ENCODE measurements around the gene SIAE. TPM values are rescaled to one million over a fixed set of nuclear protein-coding genes. Genes with fewer than 3 reads are reported as not detected.

The SIAE gene
- total and polyA plus RNA-seq, 4 donors, result 6.4 to 33.9 (median 11.3) TPM

DNA sequence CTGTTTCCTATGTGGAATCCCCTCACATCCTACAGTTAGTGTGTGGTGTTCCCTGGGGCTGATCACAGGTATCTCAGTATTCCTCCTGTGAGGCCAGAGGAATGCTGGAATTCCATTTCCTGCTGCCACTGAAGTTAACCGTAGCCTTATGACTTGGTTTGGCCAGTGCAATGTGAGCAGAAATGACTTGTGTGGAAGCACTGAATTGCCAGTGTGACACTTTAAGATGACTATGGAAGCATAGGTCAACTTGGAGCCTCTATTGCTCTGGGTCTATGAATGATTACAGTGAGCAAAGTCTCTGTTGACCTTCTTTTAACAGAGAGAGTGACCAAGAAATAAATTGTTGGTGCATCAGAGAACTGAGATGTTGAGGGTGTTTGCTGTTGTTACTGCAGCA is 34.4 kb downstream of the SIAE start:
- no peak overlapping the region for H3K27ac ChIP-seq (ENCODE audit: low read depth in 1 of 2, low read length in 2 of 2)
- TF ChIP-seq HNF4A (conservative IDR thresholded peaks at IDR 0.05) (no peak), NR2F2 (IDR thresholded peaks at IDR 0.05) (no peak), RAD21 (IDR thresholded peaks at IDR 0.05) (no peak), FOXA2 (IDR thresholded peaks at IDR 0.05) (no peak)
- no peak overlapping the region for H3K9ac ChIP-seq (ENCODE audit: low read depth in 1 of 2, low read length in 2 of 2)
- no peaks in the 10 kb centered on the region for H3K9me3 ChIP-seq (ENCODE audit: control insufficient read depth in 4 of 4, low read length in 3 of 4)
- peaks cover 8 to 32% (median 27%) of the 10 kb centered on the region in 4 donors for H3K36me3 ChIP-seq (ENCODE audit: control insufficient read depth in 4 of 4, insufficient read depth in 3 of 4, low read depth in 1 of 4, low read length in 3 of 4)
- WGBS, result 87% methylated on average over 1 of the region's 1 CpG
- DNase-seq (ENCODE audit: low spot score), result no peak
- H3K27me3 ChIP-seq (ENCODE audit: control insufficient read depth in 4 of 4, insufficient read depth in 4 of 4, low read length in 3 of 4), result no peaks in the 10 kb centered on the region
- H3K4me3 ChIP-seq (ENCODE audit: low read depth in 1 of 3, low read length in 3 of 3), result no peak overlapping the region
- no peaks in the 10 kb centered on the region for H3K4me1 ChIP-seq (ENCODE audit: control insufficient read depth in 4 of 4, insufficient read depth in 4 of 4, low read length in 3 of 4)

GRCh38 chr11:124638500-124638899 is 35.0 kb downstream of the SIAE start:
- 88% methylated on average over 3 of the region's 3 CpGs for WGBS
- no peaks in the 10 kb centered on the region for H3K9me3 ChIP-seq (ENCODE audit: control insufficient read depth in 4 of 4, low read length in 3 of 4)
- TF ChIP-seq NR2F2 (IDR thresholded peaks at IDR 0.05) (no peak), FOXA1 (IDR thresholded peaks at IDR 0.05) (no peak), SP1 (IDR thresholded peaks at IDR 0.05) (no peak), EGR1 (IDR thresholded peaks at IDR 0.05; ENCODE audit: low read depth in 2 of 2) (no peak), JUND (IDR thresholded peaks at IDR 0.05) (no peak), FOXA2 (IDR thresholded peaks at IDR 0.05) (no peak), TAF1 (conservative IDR thresholded peaks at IDR 0.05) (no peak)
- TF ChIP-seq, protein P1, sequence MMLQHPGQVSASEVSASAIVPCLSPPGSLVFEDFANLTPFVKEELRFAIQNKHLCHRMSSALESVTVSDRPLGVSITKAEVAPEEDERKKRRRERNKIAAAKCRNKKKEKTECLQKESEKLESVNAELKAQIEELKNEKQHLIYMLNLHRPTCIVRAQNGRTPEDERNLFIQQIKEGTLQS (IDR thresholded peaks at IDR 0.05), result no peak
- no peak for DNase-seq (ENCODE audit: low spot score)
- no peak overlapping the region for H3K9ac ChIP-seq (ENCODE audit: low read depth in 1 of 2, low read length in 2 of 2)
- H3K36me3 ChIP-seq (ENCODE audit: control insufficient read depth in 4 of 4, insufficient read depth in 3 of 4, low read depth in 1 of 4, low read length in 3 of 4), result peaks cover 8 to 36% (median 30%) of the 10 kb centered on the region in 4 donors
- H3K4me1 ChIP-seq (ENCODE audit: control insufficient read depth in 4 of 4, insufficient read depth in 4 of 4, low read length in 3 of 4), result no peaks in the 10 kb centered on the region
- H3K4me3 ChIP-seq (ENCODE audit: low read depth in 1 of 3, low read length in 3 of 3), result no peak overlapping the region
- no peak overlapping the region for H3K27ac ChIP-seq (ENCODE audit: low read depth in 1 of 2, low read length in 2 of 2)
- H3K27me3 ChIP-seq (ENCODE audit: control insufficient read depth in 4 of 4, insufficient read depth in 4 of 4, low read length in 3 of 4), result no peaks in the 10 kb centered on the region

- WGBS, result 87% methylated on average over 3 of the region's 3 CpGs
These were observed 37.6 kb downstream of the SIAE start for GRCh38 chr11:124635932-124636331.

DNA sequence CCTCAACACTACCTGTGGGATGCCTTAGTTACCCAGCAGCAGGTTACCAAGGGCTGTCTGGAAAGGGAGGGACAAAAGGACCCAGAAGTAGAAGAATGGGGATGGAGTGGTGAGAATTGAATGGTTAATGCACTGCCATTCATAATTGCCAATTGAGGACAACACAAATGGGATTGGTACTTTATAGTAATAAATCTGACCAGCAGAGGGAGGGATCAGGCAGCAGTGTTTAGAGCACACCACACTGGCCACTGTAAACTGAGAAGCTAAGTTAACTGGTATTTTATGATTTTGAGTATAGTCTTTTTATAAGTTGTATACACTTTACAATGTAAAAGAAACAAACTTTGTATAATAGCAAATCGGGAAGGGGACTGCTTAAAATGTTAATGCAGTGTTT is 40.2 kb downstream of the SIAE start:
- no peaks in the 10 kb centered on the region for H3K9me3 ChIP-seq (ENCODE audit: control insufficient read depth in 4 of 4, low read length in 3 of 4)
- no peak overlapping the region for H3K27ac ChIP-seq (ENCODE audit: low read depth in 1 of 2, low read length in 2 of 2)
- no peaks in the 10 kb centered on the region for H3K27me3 ChIP-seq (ENCODE audit: control insufficient read depth in 4 of 4, insufficient read depth in 4 of 4, low read length in 3 of 4)
- WGBS, result 91% methylated on average over 1 of the region's 1 CpG
- peaks cover 17 to 67% (median 63%) of the 10 kb centered on the region in 4 donors for H3K36me3 ChIP-seq (ENCODE audit: control insufficient read depth in 4 of 4, insufficient read depth in 3 of 4, low read depth in 1 of 4, low read length in 3 of 4)
- DNase-seq (ENCODE audit: low spot score), result no peak
- H3K4me3 ChIP-seq (ENCODE audit: low read depth in 1 of 3, low read length in 3 of 3), result no peak overlapping the region
- no peaks in the 10 kb centered on the region for H3K4me1 ChIP-seq (ENCODE audit: control insufficient read depth in 4 of 4, insufficient read depth in 4 of 4, low read length in 3 of 4)
- TF ChIP-seq EGR1 (IDR thresholded peaks at IDR 0.05; ENCODE audit: low read depth in 2 of 2) (no peak), HNF4A (conservative IDR thresholded peaks at IDR 0.05) (no peak), RXRA (IDR thresholded peaks at IDR 0.05) (no peak)
- no peak overlapping the region for H3K9ac ChIP-seq (ENCODE audit: low read depth in 1 of 2, low read length in 2 of 2)

More at GRCh38 chr11:124635932-124636331, 37.6 kb downstream of the SIAE start:
- peaks cover 15 to 62% (median 54%) of the 10 kb centered on the region in 4 donors for H3K36me3 ChIP-seq (ENCODE audit: control insufficient read depth in 4 of 4, insufficient read depth in 3 of 4, low read depth in 1 of 4, low read length in 3 of 4)
- H3K9me3 ChIP-seq (ENCODE audit: control insufficient read depth in 4 of 4, low read length in 3 of 4), result no peaks in the 10 kb centered on the region
- no peak for TF ChIP-seq GABPA (IDR thresholded peaks at IDR 0.05 in 1 of 2, conservative IDR thresholded peaks at IDR 0.05 in 1 of 2)
- TF ChIP-seq NR2F2 (IDR thresholded peaks at IDR 0.05), result no peak
- TF ChIP-seq, protein P1 (IDR thresholded peaks at IDR 0.05), result no peak
- no peak for TF ChIP-seq YY1 (IDR thresholded peaks at IDR 0.05)
- no peak overlapping the region for H3K4me3 ChIP-seq (ENCODE audit: low read depth in 1 of 3, low read length in 3 of 3)
- no peaks in the 10 kb centered on the region for H3K4me1 ChIP-seq (ENCODE audit: control insufficient read depth in 4 of 4, insufficient read depth in 4 of 4, low read length in 3 of 4)
- H3K27ac ChIP-seq (ENCODE audit: low read depth in 1 of 2, low read length in 2 of 2), result no peak overlapping the region
- H3K9ac ChIP-seq (ENCODE audit: low read depth in 1 of 2, low read length in 2 of 2), result no peak overlapping the region
- no peaks in the 10 kb centered on the region for H3K27me3 ChIP-seq (ENCODE audit: control insufficient read depth in 4 of 4, insufficient read depth in 4 of 4, low read length in 3 of 4)
- DNase-seq (ENCODE audit: low spot score), result no peak
